Skeletal muscle satellite cell (primary cell): Measurements from ENCODE around the gene SHISAL1.
"Not testable (repeated sequence)": the region's sequence is repeated elsewhere in the genome, so short reads cannot be mapped to it uniquely, and the experiment has no call there.

Experiments used
- H3K27me3 ChIP-seq: 2 replicates; pipeline ENCODE4 v1.7.0; 2013; ENCODE audit warnings: low read length; ENCODE audit not compliant: control insufficient read depth, insufficient read depth
- H3K36me3 ChIP-seq: 2 replicates; pipeline ENCODE4 v1.7.0; 2013; ENCODE audit warnings: mild to moderate bottlenecking, control low read depth, low read length; ENCODE audit not compliant: insufficient read depth
- H3K4me1 ChIP-seq: 2 replicates; pipeline ENCODE4 v1.7.0; 2013; ENCODE audit warnings: low read length; ENCODE audit not compliant: control insufficient read depth, insufficient read depth
- H3K4me2 ChIP-seq: 2 replicates; pipeline ENCODE4 v1.7.0; 2013; ENCODE audit warnings: mild to moderate bottlenecking, low read length
- H3K4me3 ChIP-seq: 2 replicates; pipeline ENCODE4 v1.7.0; 2013; ENCODE audit warnings: low read length
- H3K9ac ChIP-seq: 2 replicates; pipeline ENCODE4 v1.7.0; 2013; ENCODE audit warnings: mild to moderate bottlenecking, low read depth, low read length, moderate library complexity
- H3K9me3 ChIP-seq: replicated peaks from 2 replicates; pipeline ENCODE4 v1.7.0; 2013; ENCODE audit warnings: mild to moderate bottlenecking, control low read depth, low read length

The SHISAL1 gene

DNA sequence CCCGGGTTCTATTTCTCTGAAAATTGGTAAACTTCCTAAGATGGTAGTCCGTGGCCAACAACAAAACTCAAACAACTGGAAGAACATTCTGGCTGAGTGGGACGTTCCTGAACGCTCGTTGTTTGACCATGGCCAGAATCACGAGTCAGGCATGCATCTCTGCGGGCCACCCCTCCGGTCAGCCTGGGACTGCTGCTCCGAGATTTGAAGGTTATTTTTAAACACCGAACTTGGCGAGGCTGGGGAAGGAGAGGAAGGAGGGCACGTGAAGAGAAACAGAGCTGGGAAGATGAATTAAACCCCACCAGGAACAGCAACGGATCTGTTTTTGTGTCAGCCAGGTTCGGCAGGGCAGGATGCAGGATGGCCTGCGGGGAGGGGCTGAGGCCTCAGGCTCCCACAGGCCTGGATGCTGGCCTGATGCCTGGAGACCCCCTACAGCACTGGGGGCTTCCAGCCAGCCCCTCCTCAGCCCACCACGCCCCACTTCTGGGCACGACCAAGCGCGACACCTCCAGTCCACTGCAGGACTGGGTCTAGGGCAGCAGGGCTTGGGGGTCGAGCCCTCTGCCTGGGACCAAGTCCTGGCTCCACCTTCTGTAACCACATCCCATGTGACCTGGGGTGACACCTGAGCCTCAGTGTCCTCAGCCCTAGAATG lies 5.1 kb downstream of the SHISAL1 start:
- H3K4me2 ChIP-seq, result no peak overlapping the region
- peaks cover 38% of the 10 kb centered on the region for H3K4me1 ChIP-seq
- H3K27me3 ChIP-seq, result no peaks in the 10 kb centered on the region
- no peak overlapping the region for H3K4me3 ChIP-seq
- H3K36me3 ChIP-seq, result no peaks in the 10 kb centered on the region
- no peak overlapping the region for H3K9ac ChIP-seq
- H3K9me3 ChIP-seq, result no peaks in the 10 kb centered on the region

- Histone ChIP-seq H3K36me3 (no peaks in the 10 kb centered on the region), H3K27me3 (peaks cover 11% of the 10 kb centered on the region), H3K9me3 (no peaks in the 10 kb centered on the region), H3K4me1 (peaks cover 21% of the 10 kb centered on the region), H3K4me2 (no peak overlapping the region), H3K4me3 (no peak overlapping the region), H3K9ac (no peak overlapping the region)
These were observed 6.9 kb downstream of the SHISAL1 start for GRCh38 chr22:44305888-44306287.

GRCh38 chr22:44305455-44305854 lies 7.3 kb downstream of the SHISAL1 start:
- peaks cover 15% of the 10 kb centered on the region for H3K27me3 ChIP-seq
- H3K36me3 ChIP-seq, result no peaks in the 10 kb centered on the region
- H3K4me3 ChIP-seq, result no peak overlapping the region
- H3K9ac ChIP-seq, result no peak overlapping the region
- no peaks in the 10 kb centered on the region for H3K9me3 ChIP-seq
- H3K4me2 ChIP-seq, result no peak overlapping the region
- peaks cover 21% of the 10 kb centered on the region for H3K4me1 ChIP-seq

- Histone ChIP-seq H3K36me3 (no peaks in the 10 kb centered on the region), H3K4me3 (no peak overlapping the region), H3K9ac (no peak overlapping the region), H3K4me2 (no peak overlapping the region), H3K4me1 (peaks cover 16% of the 10 kb centered on the region), H3K27me3 (peaks cover 21% of the 10 kb centered on the region), H3K9me3 (no peaks in the 10 kb centered on the region)
These were observed 7.8 kb downstream of the SHISAL1 start for GRCh38 chr22:44304911-44305310.

GRCh38 chr22:44304354-44304753 lies 8.4 kb downstream of the SHISAL1 start:
- Histone ChIP-seq H3K4me1 (peaks cover 11% of the 10 kb centered on the region), H3K36me3 (no peaks in the 10 kb centered on the region), H3K27me3 (peaks cover 23% of the 10 kb centered on the region), H3K9me3 (no peaks in the 10 kb centered on the region), H3K4me2 (no peak overlapping the region), H3K9ac (no peak overlapping the region), H3K4me3 (no peak overlapping the region)

DNA sequence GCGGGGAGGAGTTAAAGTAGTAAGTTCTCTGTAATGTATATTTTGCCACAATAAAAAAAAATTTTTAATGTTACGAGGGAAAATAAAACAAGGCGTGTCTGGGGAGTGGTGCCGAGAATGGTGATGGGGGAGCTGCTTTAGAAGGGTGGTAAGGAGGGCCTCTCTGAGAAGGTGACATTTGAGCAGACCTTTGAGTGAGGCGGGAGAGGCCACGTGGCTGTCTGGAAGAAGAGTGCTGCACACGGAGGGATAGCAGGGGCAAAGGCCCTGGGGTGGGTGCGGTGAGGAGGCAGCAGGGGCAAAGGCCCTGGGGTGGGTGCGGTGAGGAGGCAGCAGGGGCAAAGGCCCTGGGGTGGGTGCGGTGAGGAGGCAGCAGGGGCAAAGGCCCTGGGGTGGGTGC lies 10.4 kb downstream of the SHISAL1 start:
- not testable (repeated sequence) for H3K4me3 ChIP-seq, H3K9me3 ChIP-seq, H3K36me3 ChIP-seq, H3K4me2 ChIP-seq, H3K9ac ChIP-seq, H3K4me1 ChIP-seq
- H3K27me3 ChIP-seq, result peaks cover 23% of the 10 kb centered on the region

- no peaks in the 10 kb centered on the region for H3K36me3 ChIP-seq
- H3K27me3 ChIP-seq, result peaks cover 23% of the 10 kb centered on the region
- H3K9me3 ChIP-seq, result no peaks in the 10 kb centered on the region
- no peak overlapping the region for H3K4me2 ChIP-seq
- no peak overlapping the region for H3K4me3 ChIP-seq
- peaks cover 6% of the 10 kb centered on the region for H3K4me1 ChIP-seq
- no peak overlapping the region for H3K9ac ChIP-seq
These were observed 11.7 kb downstream of the SHISAL1 start for GRCh38 chr22:44301039-44301438.

- H3K36me3 ChIP-seq, result no peaks in the 10 kb centered on the region
- no peaks in the 10 kb centered on the region for H3K9me3 ChIP-seq
- peaks cover 23% of the 10 kb centered on the region for H3K27me3 ChIP-seq
- H3K4me2 ChIP-seq, result no peak overlapping the region
- peaks cover 6% of the 10 kb centered on the region for H3K4me1 ChIP-seq
- H3K4me3 ChIP-seq, result no peak overlapping the region
- no peak overlapping the region for H3K9ac ChIP-seq
These were observed 13.6 kb downstream of the SHISAL1 start for GRCh38 chr22:44299124-44299523.

GRCh38 chr22:44298406-44299091 lies 14.2 kb downstream of the SHISAL1 start:
- Histone ChIP-seq H3K27me3 (peaks cover 23% of the 10 kb centered on the region), H3K9ac (no peak overlapping the region), H3K9me3 (no peaks in the 10 kb centered on the region), H3K4me2 (no peak overlapping the region), H3K36me3 (no peaks in the 10 kb centered on the region), H3K4me1 (peaks cover 6% of the 10 kb centered on the region), H3K4me3 (no peak overlapping the region)

DNA sequence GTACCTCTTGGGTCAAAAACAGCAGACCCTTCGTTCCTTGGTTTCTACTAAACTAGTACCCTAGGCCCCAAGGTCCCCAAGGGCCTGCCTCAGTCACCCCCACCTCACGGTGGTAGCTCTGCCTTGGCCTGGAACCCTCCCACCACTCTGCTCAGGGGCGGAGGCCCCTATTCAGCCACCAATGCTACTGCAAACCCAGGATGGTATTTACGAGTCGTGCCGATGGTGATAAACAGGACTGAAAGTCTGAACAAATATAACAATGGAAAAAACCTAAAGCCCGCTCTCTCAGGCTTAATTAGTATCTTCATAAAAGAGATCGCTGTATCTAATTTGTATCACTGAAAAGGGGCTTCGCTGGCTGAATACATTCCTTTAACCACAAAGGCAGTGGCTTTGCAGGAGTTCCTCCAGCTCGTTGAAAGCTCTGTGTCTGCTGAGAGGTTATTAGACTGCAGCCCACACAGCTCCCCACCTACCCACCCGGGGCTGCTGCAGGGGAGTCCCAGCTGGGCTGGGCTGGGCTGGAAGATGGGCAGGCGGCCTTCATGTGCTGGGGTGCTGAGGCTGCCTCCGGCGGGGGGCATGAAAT lies 15.2 kb downstream of the SHISAL1 start:
- peaks cover 23% of the 10 kb centered on the region for H3K27me3 ChIP-seq
- H3K9ac ChIP-seq, result no peak overlapping the region
- H3K9me3 ChIP-seq, result no peaks in the 10 kb centered on the region
- H3K4me2 ChIP-seq, result no peak overlapping the region
- H3K4me3 ChIP-seq, result no peak overlapping the region
- H3K36me3 ChIP-seq, result no peaks in the 10 kb centered on the region
- H3K4me1 ChIP-seq, result peaks cover 6% of the 10 kb centered on the region

GRCh38 chr22:44295406-44295805 lies 17.3 kb downstream of the SHISAL1 start:
- no peaks in the 10 kb centered on the region for H3K9me3 ChIP-seq
- no peak overlapping the region for H3K4me3 ChIP-seq
- peaks cover 15% of the 10 kb centered on the region for H3K4me1 ChIP-seq
- H3K9ac ChIP-seq, result no peak overlapping the region
- no peak overlapping the region for H3K4me2 ChIP-seq
- H3K27me3 ChIP-seq, result peaks cover 8% of the 10 kb centered on the region
- no peaks in the 10 kb centered on the region for H3K36me3 ChIP-seq

DNA sequence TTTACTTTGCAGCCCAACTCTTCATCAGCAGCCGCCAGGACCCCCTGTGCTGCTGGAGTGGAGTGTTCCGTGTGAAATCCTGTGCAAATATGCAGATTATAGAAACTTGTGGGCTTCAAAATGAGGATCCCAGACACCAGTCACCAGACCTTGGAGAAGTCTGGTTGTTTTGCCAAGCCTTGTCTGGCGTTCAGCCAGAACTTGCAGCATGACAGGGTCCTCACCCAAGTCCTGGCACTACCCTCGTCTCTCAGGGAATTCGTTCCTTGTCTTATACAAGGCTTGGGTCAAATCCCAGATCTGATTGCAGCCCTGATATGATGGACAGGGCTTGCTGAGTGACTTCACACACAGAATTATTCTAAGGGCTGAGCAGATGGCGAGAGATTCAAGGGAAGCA lies 18.9 kb downstream of the SHISAL1 start:
- H3K4me2 ChIP-seq, result no peak overlapping the region
- no peak overlapping the region for H3K4me3 ChIP-seq
- peaks cover 15% of the 10 kb centered on the region for H3K4me1 ChIP-seq
- H3K9me3 ChIP-seq, result no peaks in the 10 kb centered on the region
- no peak overlapping the region for H3K9ac ChIP-seq
- no peaks in the 10 kb centered on the region for H3K27me3 ChIP-seq
- no peaks in the 10 kb centered on the region for H3K36me3 ChIP-seq
